ENCODE data around the gene MSN.
A peak's percentile ranks its signal among the peaks of the same experiment; 100 is the strongest.
"Not testable (repeated sequence)": the region's sequence is repeated elsewhere in the genome, so short reads cannot be mapped to it uniquely, and the experiment has no call there.

Gene MSN

DNA sequence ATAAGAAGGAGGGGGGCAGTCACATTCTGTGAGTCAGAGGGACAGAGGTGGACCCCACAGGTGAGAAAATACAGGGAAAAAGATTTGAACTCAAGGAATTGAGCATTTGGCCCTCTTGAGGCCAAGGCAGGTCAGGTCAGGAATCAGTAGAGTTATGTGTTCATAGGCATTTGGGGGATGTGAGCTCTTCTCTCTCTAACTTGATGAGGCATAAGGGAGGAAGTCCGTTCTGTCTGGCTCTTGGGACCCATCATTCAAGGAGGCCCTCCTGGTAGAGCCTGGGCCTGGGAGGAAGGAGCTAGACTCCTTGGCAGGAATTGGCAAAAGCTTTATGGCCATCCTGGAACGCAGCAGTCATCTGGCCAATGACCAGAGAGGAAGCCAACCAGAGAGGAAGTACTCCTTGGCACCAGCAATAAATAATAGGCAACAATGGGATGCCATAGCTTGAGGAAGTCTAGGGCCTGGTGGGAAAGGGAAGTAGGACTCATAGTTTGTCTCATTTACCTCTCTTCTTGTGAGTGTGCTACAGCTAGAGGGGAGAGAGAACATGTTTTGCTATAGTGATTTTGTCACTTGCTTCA lies 53.0 kb downstream of the MSN start:
- DNase-seq (ENCODE audit: low read depth), result no peak

DNA sequence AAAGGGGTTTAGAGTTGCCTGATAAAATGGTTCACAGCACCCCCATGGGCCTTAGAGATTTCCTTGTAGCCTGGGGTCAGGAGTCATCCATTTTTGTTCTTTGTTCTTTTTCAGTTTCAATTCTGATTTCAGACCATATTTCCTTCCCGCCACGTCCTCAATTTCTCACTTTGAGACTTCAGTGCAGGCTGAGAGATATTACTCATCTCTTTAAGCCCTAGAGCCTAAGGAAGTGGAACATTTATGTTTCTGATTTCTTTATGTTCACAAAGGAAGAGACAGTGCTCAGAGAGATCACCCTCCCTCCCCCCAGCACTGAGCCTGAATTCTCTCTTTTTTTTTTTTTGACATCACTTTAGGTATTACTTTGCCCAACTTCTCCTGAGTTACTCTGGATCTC lies 56.3 kb downstream of the MSN start:
- DNase-seq (ENCODE audit: low read depth), result no peak

DNA sequence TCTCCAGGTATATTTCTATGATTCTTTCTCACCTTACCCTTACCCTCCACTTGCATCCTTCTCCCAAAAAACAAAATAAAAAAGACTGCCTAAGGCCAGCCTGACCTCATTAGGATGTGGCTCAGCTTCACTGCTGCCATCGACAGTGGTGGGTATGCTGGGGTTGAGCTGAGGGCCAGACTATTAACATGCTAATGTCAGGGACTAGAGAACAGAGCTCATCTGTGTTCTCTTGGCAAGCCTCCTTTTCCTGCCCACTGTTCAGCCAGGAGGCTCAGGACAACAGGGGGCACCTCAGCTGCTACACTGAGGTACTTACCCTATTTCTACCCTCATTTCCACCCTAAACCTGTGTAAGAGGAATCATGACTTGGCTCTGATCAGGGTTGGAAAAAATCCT lies 59.3 kb downstream of the MSN start:
- no peak for DNase-seq (ENCODE audit: low read depth)

DNA sequence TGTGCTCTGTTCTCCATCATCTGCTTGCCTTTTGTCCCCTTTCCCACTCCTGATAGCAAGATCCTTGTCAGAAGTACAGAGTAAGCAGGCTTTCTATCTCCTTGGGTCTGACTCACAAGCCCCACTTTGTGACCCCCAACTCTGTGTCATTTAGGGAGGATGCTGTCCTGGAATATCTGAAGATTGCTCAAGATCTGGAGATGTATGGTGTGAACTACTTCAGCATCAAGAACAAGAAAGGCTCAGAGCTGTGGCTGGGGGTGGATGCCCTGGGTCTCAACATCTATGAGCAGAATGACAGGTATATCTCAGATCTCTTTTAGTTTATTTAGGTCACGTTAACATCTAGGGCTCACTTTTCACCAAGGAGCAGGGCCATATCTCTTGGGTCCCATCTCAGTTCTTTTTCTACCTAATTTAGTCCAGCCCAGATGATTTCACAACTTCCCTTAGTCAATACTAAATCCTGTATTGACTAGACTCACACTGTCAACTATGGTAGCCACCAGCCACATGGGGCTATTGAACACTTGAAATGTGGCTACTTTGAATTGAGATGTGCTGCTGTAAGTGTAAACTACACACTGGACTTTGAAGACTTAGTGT lies 64.3 kb downstream of the MSN start:
- DNase-seq (ENCODE audit: low read depth), result no peak

DNA sequence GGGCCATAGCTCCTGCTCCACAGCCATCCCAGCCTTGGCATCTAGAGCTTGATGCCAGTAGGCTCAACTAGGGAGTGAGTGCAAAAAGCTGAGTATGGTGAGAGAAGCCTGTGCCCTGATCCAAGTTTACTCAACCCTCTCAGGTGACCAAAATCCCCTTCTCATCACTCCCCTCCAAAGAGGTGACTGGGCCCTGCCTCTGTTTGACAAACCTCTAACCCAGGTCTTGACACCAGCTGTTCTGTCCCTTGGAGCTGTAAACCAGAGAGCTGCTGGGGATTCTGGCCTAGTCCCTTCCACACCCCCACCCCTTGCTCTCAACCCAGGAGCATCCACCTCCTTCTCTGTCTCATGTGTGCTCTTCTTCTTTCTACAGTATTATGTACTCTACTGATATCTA lies 73.5 kb downstream of the MSN start:
- DNase-seq (ENCODE audit: low read depth), result no peak

DNA sequence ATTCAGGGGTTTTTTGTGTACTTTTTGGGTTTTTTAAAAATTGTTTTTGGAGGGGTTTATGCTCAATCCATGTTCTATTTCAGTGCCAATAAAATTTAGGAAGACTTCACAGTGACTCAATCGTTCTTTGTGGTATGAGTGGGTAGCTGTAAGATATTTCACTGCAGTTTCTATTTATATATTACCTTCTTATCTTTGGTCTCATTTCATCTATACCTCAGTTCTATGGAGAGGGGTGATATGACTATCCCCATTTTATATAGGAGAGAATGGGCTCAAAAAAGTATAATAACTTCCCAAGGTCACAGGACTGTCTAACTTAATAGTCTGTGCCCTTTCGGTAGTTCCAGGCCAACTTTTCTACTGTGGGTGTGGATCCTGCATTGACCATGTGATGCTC lies 74.4 kb downstream of the MSN start:
- no peak for DNase-seq (ENCODE audit: low read depth)

DNA sequence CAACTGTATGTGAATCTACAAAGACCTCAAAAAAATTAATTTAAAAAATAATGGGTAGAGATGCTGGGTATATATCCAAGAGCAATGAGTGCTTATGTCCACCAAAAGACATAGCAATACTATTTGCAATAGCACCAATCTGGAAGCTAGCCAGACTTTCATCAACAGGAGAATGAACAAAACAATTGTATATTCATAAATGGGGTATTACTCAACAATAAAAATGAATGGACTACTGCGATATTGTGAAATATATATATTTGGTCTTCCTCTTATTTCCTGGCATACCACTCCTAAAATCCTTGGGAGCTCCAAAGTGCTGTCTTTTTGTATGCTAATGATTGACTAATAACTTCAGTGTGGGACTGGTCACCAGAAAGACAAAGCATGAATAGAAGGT lies 77.5 kb downstream of the MSN start:
- peak; percentile 68 for DNase-seq (ENCODE audit: low read depth)

DNA sequence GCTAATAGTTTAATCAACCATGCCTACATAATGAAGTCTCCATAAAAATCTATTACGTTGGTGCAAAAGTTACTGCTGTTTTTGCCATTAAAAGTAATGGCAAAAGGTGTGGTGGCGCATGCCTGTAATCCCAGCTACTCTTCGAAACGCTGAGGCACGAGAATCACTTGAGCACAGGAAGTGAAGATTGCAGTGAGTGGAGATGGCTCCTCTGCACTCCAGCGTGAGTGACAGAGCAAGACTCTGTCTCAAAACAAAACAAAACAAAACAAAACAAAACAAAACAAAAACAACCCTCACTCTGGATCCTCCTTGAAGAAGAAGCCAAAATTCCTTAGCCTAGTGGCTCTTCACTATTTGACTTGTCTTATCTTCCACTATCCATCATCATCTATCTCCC lies 78.0 kb downstream of the MSN start:
- no peak for DNase-seq (ENCODE audit: low read depth)

DNA sequence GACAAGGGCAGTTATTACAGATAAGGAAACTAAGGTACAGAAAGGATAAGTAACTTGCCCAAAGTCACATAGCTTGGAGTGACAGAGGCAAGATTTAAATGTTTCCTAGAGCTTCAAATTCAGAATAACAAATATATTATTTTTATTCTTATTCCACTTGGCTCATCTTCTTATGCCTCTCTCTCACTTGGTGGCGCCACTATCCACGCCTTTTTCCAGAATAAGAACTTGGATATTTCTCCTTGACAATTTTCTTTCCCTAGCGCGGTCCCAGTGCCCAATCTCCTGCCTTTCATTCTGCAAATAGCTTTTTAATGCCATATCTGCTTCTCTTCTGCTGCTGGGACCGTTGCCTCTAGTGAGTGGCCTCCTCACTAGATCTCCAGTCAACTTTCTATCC lies 78.5 kb downstream of the MSN start:
- no peak for DNase-seq (ENCODE audit: low read depth)

DNA sequence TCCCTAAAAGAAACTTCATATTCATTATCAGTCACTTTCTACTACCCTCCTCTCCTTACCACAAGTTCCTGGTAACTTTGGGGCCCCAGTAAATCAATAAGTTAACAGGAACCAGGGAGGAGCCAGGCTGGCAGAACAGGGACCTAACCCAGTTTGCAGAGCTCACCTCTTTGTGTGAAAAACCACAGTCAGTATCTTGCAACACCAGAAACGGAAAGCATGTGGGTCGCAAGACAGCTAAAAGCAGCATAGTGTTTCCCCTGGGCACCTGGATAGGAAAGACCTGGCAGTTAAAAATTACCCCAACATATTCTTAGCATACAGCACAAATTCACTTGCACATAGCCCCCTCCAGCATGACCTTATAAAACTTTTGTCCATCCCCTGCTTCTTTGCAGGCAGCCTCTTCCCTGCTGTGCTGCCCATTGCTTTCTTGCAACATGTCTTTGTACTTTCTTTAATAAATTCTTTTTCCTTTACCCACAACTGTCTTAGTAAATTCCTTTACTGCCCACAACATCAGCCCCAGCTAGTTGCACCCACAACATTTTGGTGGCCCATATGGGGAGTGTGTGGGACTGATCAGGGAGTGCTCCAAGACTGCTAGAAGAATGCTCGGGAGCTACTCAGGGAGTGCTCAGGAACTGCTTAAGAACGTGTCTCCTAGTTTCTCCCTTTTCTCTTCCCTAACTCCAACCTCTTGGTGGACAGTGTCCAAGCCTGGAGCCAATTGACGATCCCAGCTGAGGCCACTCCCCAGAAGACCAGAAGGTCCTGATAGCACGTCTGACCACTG lies 83.4 kb downstream of the MSN start:
- no peak for DNase-seq (ENCODE audit: low read depth)

DNA sequence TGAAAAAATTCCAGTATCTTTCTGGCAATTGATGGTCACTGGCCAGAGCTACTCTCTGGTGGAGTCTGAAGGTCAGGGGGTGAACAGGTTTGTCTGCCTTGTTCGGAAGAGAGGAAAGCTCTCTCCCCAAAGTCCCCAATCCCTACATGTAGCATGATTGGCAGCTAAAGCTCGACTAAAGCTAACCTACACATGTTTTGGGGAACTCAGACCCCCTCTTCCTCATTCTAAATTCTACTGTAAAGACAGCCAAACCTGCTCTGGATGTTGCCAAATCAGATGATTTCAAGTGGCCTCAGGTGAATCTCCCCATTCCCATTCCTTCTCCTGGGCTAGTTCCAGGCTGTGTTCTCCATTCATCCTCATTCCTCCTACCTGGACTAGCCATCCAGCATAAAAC lies 84.1 kb downstream of the MSN start:
- no peak for DNase-seq (ENCODE audit: low read depth)

DNA sequence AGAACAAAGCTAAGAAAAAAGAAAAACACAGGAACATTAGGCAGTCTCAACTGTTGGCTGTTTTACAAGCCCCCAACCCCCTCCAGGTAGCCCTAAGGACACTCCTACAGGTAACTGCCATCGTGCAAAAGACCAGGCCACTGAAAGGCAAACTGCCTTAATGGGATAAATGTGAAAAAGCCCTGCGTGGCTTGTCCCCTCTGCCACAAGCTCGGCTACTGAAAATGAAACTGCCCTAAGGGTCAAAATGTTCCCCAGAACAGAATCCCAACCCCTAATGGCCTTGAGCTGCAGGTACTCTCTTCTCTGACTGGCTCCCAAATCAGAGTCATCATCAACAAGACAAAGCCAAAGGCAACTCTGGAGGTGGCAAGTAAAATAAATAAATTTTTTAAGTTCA lies 84.8 kb downstream of the MSN start:
- DNase-seq (ENCODE audit: low read depth), result no peak

DNA sequence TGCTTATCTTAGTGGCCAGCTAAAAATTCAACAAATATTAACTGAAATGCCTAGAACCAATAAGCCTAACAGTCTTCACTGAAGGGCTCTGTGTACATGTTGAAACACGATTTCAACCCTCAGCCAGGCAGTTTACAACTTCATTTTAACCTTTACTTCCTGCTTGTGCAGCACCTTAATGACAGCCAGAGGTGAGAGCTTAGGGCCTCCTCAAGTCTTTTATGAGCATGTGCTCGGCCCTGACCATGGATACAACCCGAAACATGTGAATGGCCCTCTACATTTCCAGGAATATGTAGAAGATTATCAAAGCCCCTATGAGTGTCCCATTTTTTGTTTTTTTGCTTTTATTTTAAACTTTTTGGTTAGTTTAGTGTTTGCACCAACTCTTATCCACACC lies 88.3 kb downstream of the MSN start:
- no peak for DNase-seq (ENCODE audit: low read depth)

DNA sequence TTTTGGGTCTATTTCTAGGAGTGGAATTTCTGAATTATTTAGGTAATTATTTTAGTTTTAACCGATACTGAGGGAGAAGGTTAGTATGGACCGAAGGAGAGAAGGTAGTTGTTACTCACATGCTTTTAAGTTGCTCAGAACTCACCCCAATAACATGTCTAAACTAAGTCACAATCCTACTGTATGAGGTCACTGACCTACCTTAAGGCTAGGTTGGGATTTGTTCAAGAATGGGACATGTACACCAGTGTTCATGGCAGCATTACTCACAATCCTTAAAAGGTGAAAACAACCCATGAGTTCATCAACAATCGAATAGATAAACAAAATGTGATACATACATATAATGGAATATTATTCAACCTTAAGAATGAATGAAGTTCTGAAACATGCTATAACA lies 90.5 kb downstream of the MSN start:
- DNase-seq (ENCODE audit: low read depth), result no peak

DNA sequence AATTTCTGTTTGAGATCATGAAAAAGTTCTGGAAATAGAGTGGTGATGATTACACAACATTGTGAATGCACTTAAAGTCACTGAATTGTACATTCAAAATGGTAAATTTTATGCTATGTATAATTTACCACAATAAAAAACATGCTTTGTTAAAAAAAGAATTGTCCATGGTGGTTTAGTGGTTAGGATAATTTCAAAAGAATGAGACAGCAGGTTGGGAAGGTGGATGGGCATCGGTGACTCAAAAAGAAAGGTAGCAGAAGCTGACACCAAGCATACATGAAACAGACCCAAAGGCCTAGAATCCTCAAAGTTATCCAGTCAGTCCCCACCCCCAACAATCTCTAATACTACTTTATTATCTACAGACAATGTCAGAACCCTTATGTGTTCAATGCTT lies 91.1 kb downstream of the MSN start:
- no peak for DNase-seq (ENCODE audit: low read depth)

DNA sequence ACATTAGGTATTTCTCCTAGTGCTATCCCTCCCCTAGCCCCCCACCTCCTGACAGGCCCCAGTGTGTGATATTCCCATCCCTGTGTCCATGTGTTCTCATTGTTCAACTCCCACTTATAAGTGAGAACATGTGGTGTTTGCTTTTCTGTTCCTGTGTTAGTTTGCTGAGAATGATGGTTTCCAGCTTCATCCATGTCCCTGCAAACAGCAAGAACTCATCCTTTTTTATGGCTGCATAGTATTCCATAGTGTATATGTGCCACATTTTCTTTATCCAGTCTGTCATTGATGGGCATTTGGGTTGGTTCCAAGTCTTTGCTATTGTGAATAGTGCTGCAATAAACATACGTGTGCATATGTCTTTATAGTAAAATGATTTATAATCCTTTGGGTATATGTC lies 92.1 kb downstream of the MSN start:
- DNase-seq (ENCODE audit: low read depth), result not testable (repeated sequence)

DNA sequence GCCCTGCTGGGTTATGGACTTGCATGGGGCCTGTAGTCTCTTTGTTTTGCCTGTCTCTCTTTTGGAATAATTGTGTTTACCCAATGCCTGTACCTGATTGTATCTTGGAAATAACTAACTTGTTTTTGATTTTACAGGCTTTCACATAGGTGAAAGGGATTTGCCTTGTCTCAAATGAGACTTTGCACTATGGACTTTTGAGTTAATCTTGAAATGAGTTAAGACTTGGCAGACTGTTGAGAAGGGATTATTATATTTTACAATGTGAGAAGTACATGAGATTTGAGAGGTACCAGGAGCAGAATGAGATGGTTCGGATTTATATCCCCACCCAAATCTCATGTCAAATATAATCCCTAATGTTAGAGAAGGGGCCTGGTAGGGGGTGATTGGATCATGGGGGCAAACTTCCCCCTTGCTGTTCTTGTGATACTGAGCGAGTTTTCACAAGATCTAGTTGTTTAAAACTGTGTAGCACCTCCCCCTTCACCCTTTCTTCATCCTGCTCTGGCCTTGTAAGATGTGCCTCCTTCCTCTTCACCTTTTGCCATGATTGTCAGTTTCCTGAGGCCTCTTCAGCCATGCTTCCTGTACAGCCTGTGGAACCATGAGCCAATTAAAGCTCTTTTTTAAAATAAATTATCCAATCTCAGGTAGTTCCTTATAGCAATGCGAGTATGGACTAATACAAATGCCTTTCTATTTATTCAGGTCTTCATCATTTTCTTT lies 102.3 kb downstream of the MSN start:
- DNase-seq (ENCODE audit: low read depth), result no peak

DNA sequence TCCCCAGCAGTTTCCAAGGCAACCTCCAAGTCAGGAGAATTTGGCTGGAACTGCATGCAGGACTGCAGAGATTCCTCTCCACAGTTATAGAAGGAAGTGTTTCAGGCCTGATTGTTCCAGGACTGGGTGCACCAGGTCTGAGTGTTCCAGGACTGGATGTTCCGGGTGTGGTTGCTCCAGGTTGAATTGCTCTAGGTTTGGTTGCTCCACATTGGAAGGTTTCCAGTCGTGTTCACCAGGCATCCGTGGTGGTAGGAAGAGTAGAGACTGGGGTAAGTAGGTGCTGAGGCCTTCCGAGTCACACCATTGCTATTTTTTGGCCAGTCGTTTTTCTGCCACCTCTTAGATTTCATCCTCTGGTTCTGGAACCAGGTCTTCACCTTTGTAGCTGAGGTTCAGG lies 105.4 kb downstream of the MSN start:
- no peak for DNase-seq (ENCODE audit: low read depth)

DNA sequence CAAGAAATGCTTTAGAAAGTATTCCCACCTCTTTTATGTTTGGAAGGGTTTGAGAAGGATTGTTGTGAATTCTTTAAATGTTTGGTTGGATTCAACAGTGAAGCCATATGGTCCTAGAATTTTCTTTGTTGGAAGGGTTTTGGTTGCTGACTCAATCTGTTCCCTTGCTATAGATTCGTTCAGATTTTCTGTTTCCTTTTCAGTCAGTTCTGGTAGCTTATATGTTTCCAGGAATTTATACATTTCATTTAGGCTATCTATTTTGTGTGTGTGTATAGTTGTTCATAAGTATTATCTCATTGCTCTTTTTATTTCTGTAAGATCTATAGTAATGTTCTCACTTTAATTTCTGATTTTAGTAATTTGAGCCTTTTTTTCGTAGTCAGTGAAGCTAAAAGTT lies 114.4 kb downstream of the MSN start:
- no peak for DNase-seq (ENCODE audit: low read depth)

DNA sequence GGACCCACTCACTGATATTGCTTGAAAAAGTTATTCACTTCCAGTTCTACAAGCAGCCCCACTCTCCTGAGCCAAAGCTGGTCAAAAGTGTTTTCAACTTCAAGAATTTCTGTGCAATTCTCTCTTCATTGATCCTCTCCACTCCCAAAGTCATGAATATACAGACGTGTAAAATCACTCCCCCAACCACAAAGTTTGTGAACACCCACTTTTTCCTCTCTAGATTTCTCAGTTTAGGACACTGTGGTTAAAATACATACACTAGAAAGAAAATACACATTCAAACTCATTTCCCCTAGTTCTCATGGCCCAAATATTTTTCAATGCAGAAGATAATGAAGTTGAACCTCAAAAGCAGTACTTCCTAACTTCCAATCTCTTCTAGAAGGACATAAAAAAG lies 116.3 kb downstream of the MSN start:
- DNase-seq (ENCODE audit: low read depth), result no peak
